Mesenchymal stem cell (in vitro differentiated cells and primary cell): Measurements from ENCODE around the gene BCL7A.
A peak's percentile ranks its signal among the peaks of the same experiment; 100 is the strongest.
"Not testable (repeated sequence)": the region's sequence is repeated elsewhere in the genome, so short reads cannot be mapped to it uniquely, and the experiment has no call there.

Experiments used
- DNase-seq: peaks from one replicate; pipeline ENCODE4 v3.0.0-alpha.2; 2013
- H2AFZ ChIP-seq: one replicate; pipeline ENCODE4 v1.6.1; 2013; ENCODE audit warnings: low read depth, mild to moderate bottlenecking, control low read depth, inconsistent platforms, low read length, moderate library complexity
- H2AK5ac ChIP-seq: 2 replicates; pipeline ENCODE4 v1.6.1; 2013; ENCODE audit warnings: low read length, moderate library complexity, mild to moderate bottlenecking, inconsistent platforms; ENCODE audit not compliant: severe bottlenecking
- H2BK120ac ChIP-seq: one replicate; pipeline ENCODE4 v1.6.1; 2013; ENCODE audit warnings: low read depth, mild to moderate bottlenecking, inconsistent platforms, low read length, moderate library complexity
- H2BK12ac ChIP-seq, 2 experiments: one replicate each; pipeline ENCODE4 v1.6.1; 2013; ENCODE audit warnings: inconsistent platforms in 2 of 2, low read length in 2 of 2, mild to moderate bottlenecking in 2 of 2, moderate library complexity in 2 of 2, control low read depth in 1 of 2
- H2BK15ac ChIP-seq: one replicate; pipeline ENCODE4 v1.6.1; 2013; ENCODE audit warnings: mild to moderate bottlenecking, low read depth, inconsistent platforms; ENCODE audit not compliant: poor library complexity, severe bottlenecking
- H2BK5ac ChIP-seq: 2 replicates; pipeline ENCODE4 v1.6.1; 2013; ENCODE audit warnings: low read depth, mild to moderate bottlenecking, low read length, control low read depth, inconsistent platforms; ENCODE audit not compliant: poor library complexity, severe bottlenecking
- H3K14ac ChIP-seq, 2 experiments: one replicate each; pipeline ENCODE4 v1.6.1; 2013; ENCODE audit warnings: inconsistent platforms in 2 of 2, low read length in 2 of 2, control low read depth in 1 of 2, mild to moderate bottlenecking in 1 of 2, moderate library complexity in 1 of 2
- H3K18ac ChIP-seq, 2 experiments: one replicate each; pipeline ENCODE4 v1.6.1; 2013; ENCODE audit warnings: inconsistent platforms in 2 of 2, low read length in 2 of 2, control low read depth in 1 of 2, low read depth in 1 of 2, mild to moderate bottlenecking in 1 of 2
- H3K23ac ChIP-seq, 2 experiments: one replicate each; pipeline ENCODE4 v1.6.1; 2013; ENCODE audit warnings: inconsistent platforms in 2 of 2, low read length in 2 of 2, mild to moderate bottlenecking in 2 of 2, moderate library complexity in 2 of 2, control low read depth in 1 of 2
- H3K27ac ChIP-seq: 2 replicates; pipeline ENCODE4 v1.5.1; 2013; ENCODE audit warnings: mild to moderate bottlenecking, moderate library complexity, low read length, control low read depth, inconsistent platforms; ENCODE audit not compliant: poor library complexity, severe bottlenecking
- H3K27me3 ChIP-seq, 2 experiments: 2 replicates each; pipeline versions ENCODE4 v1.6.1 to v1.7.0; 2013; ENCODE audit warnings: low read length in 2 of 2, mild to moderate bottlenecking in 2 of 2, moderate library complexity in 2 of 2, control low read depth in 1 of 2, inconsistent platforms in 1 of 2; ENCODE audit not compliant: control insufficient read depth in 1 of 2, insufficient read depth in 1 of 2
- H3K36me3 ChIP-seq, 2 experiments: 2 replicates each; pipeline versions ENCODE4 v1.6.1 to v1.7.0; 2013; ENCODE audit warnings: low read length in 2 of 2, control low read depth in 1 of 2, inconsistent platforms in 1 of 2, low read depth in 1 of 2, mild to moderate bottlenecking in 1 of 2; ENCODE audit not compliant: insufficient read depth in 2 of 2, control insufficient read depth in 1 of 2
- H3K4ac ChIP-seq, 2 experiments: one replicate each; pipeline ENCODE4 v1.6.1; 2013; ENCODE audit warnings: inconsistent platforms in 2 of 2, low read length in 2 of 2, mild to moderate bottlenecking in 2 of 2, moderate library complexity in 2 of 2, control low read depth in 1 of 2, low read depth in 1 of 2
- H3K4me1 ChIP-seq: 2 replicates; pipeline ENCODE4 v1.6.1; 2013; ENCODE audit warnings: low read depth, low read length, control low read depth; ENCODE audit not compliant: control insufficient read depth, insufficient read depth
- H3K4me2 ChIP-seq: 2 replicates; pipeline ENCODE4 v1.6.1; 2013; ENCODE audit warnings: low read length, mild to moderate bottlenecking, inconsistent platforms; ENCODE audit not compliant: poor library complexity, severe bottlenecking
- H3K4me3 ChIP-seq, 2 experiments: 2 replicates each; pipeline versions ENCODE4 v1.5.1 to v1.7.0; 2013; ENCODE audit warnings: low read length in 2 of 2, mild to moderate bottlenecking in 2 of 2, control low read depth in 1 of 2, low read depth in 1 of 2; ENCODE audit not compliant: insufficient read depth in 1 of 2
- H3K79me1 ChIP-seq: replicated peaks from 2 replicates; pipeline ENCODE4 v1.6.1; 2013; ENCODE audit warnings: mild to moderate bottlenecking, control low read depth, low read length, inconsistent platforms; ENCODE audit not compliant: poor library complexity, severe bottlenecking
- H3K9ac ChIP-seq: 2 replicates; pipeline ENCODE4 v1.7.0; 2013; ENCODE audit warnings: mild to moderate bottlenecking, low read length, moderate library complexity
- H3K9me3 ChIP-seq: 2 replicates; pipeline ENCODE4 v1.7.0; 2013; ENCODE audit warnings: mild to moderate bottlenecking, low read length; ENCODE audit not compliant: control insufficient read depth
- H4K8ac ChIP-seq: one replicate; pipeline ENCODE4 v1.6.1; 2013; ENCODE audit warnings: inconsistent platforms, mild to moderate bottlenecking, low read length, moderate library complexity
- H4K91ac ChIP-seq: one replicate; pipeline ENCODE4 v1.6.1; 2013; ENCODE audit warnings: mild to moderate bottlenecking, low read length, inconsistent platforms
- WGBS: methylation state at CpG from one replicate; pipeline ENCODE4 v1.1.7; 2013; ENCODE audit warnings: mixed read lengths; 5-methylcytosine and 5-hydroxymethylcytosine counted together

The BCL7A gene

DNA sequence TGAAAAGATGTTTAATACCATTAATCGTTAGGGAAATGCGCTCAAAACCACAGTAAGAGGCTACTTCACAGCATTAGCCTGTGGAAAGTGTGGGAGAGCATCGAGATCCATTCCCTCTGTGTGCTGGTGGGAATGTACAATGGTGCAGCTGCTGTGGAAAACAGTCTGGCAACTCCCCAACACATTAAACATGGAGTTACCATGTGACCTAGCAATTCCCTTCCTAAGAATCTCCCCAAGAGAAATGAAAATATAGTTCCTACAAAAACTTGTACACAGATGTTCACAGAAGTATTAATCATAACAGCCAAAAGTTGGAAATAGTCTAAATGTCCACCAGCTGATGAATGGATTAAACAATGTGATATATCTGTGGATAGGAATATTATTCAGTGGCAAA lies 80.6 kb downstream of the BCL7A start:
- H2BK120ac ChIP-seq, result no peak overlapping the region
- H2AFZ ChIP-seq, result no peak overlapping the region
- H3K23ac ChIP-seq, result no peak overlapping the region
- peaks cover 33% of the 10 kb centered on the region for H3K79me1 ChIP-seq
- no peak overlapping the region for H3K9ac ChIP-seq
- H3K4me3 ChIP-seq, result no peak overlapping the region
- H4K8ac ChIP-seq, result no peak overlapping the region
- no peak overlapping the region for H2BK15ac ChIP-seq
- H2AK5ac ChIP-seq, result no peak overlapping the region
- 100% methylated on average over 3 of the region's 3 CpGs for WGBS
- peaks cover 29% of the 10 kb centered on the region for H3K4me1 ChIP-seq
- no peak overlapping the region for H3K4ac ChIP-seq
- H2BK5ac ChIP-seq, result no peak overlapping the region
- H3K4me2 ChIP-seq, result no peak overlapping the region
- H3K18ac ChIP-seq, result peak overlapping the region in 1 of 2 experiments; percentile 64
- no peak overlapping the region for H3K27ac ChIP-seq
- H3K27me3 ChIP-seq, result no peaks in the 10 kb centered on the region
- no peak overlapping the region for H3K14ac ChIP-seq
- no peaks in the 10 kb centered on the region for H3K9me3 ChIP-seq
- no peak for DNase-seq
- H4K91ac ChIP-seq, result no peak overlapping the region
- H2BK12ac ChIP-seq, result peak overlapping the region in 1 of 2 experiments; percentile 15
- H3K36me3 ChIP-seq, result peaks cover 0 to 3% of the 10 kb centered on the region in 2 experiments

- DNase-seq, result no peak
- no peak overlapping the region for H3K9ac ChIP-seq
- H3K14ac ChIP-seq, result no peak overlapping the region
- WGBS, result 58% methylated on average over 7 of the region's 7 CpGs
- no peak overlapping the region for H4K8ac ChIP-seq
- no peak overlapping the region for H2BK5ac ChIP-seq
- no peak overlapping the region for H3K23ac ChIP-seq
- H3K4ac ChIP-seq, result no peak overlapping the region
- H3K4me2 ChIP-seq, result no peak overlapping the region
- no peak overlapping the region for H2AK5ac ChIP-seq
- no peak overlapping the region for H2AFZ ChIP-seq
- H3K36me3 ChIP-seq, result peaks cover 0 to 6% of the 10 kb centered on the region in 2 experiments
- H2BK15ac ChIP-seq, result no peak overlapping the region
- H3K9me3 ChIP-seq, result no peaks in the 10 kb centered on the region
- peak overlapping the region in 1 of 2 experiments; percentile 23 for H3K18ac ChIP-seq
- peaks cover 40% of the 10 kb centered on the region for H3K79me1 ChIP-seq
- peaks cover 15% of the 10 kb centered on the region for H3K4me1 ChIP-seq
- no peaks in the 10 kb centered on the region for H3K27me3 ChIP-seq
- no peak overlapping the region for H3K27ac ChIP-seq
- no peak overlapping the region for H3K4me3 ChIP-seq
- no peak overlapping the region for H2BK120ac ChIP-seq
- H4K91ac ChIP-seq, result no peak overlapping the region
- H2BK12ac ChIP-seq, result no peak overlapping the region
Observed at GRCh38 chr12:122104844-122105243, 83.2 kb downstream of the BCL7A start.

DNA sequence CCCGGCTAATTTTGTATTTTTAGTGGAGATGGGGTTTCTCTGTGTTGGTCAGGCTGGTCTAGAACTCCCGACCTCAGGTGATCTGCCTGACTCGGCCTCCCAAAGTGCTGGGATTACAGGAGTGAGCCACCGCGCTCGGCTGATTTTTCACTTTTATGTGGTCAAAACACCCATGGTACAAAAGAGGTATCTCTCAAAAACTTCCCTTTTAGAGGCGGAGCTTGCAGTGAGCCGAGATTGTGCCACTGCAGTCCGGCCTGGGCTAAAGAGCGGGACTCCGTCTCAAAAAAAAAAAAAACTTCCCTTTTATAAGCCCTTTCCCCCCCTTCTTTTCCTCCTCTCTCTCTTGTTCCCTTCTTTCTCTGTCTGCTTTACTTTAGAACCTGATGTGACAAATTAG lies 83.8 kb downstream of the BCL7A start:
- not testable (repeated sequence) for H3K27ac ChIP-seq, H3K4ac ChIP-seq, H2BK12ac ChIP-seq, H3K4me3 ChIP-seq, H2BK15ac ChIP-seq, DNase-seq, H3K18ac ChIP-seq, H3K9me3 ChIP-seq, H3K4me2 ChIP-seq, H3K36me3 ChIP-seq, H4K8ac ChIP-seq, H2BK5ac ChIP-seq, H2AK5ac ChIP-seq, H3K9ac ChIP-seq, H2BK120ac ChIP-seq, H2AFZ ChIP-seq, H4K91ac ChIP-seq, H3K27me3 ChIP-seq, H3K23ac ChIP-seq, H3K14ac ChIP-seq
- WGBS, result 96% methylated on average over 11 of the region's 11 CpGs
- Histone ChIP-seq H3K79me1 (peaks cover 39% of the 10 kb centered on the region), H3K4me1 (peaks cover 13% of the 10 kb centered on the region)

DNA sequence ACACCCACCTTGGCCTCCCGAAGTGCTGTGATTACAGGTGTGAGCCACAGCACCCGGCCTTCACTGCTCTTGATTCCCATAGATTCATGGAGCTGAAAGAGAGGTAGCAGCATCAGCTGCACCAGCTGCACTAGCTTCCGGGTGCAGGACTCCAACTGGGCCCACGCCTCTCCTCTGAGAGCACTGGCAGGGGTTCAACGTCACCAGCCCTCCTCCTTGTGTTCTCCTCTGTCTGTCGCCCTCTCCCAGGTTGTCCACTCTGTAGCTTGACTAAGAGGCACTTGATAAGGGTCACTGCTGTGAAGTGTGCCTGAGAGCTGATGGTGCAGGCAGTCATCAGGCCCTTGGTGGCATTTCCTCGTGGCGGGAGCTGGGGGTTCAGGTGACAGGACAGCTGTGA lies 85.2 kb downstream of the BCL7A start:
- Histone ChIP-seq H3K4me1 (peaks cover 15% of the 10 kb centered on the region), H3K23ac (peak overlapping the region in 1 of 2 experiments; percentile 74), H2AK5ac (no peak overlapping the region), H3K27me3 (no peaks in the 10 kb centered on the region), H3K4me2 (no peak overlapping the region), H3K36me3 (peaks cover 0 to 6% of the 10 kb centered on the region in 2 experiments), H3K79me1 (peaks cover 39% of the 10 kb centered on the region), H3K27ac (no peak overlapping the region), H3K9me3 (no peaks in the 10 kb centered on the region), H3K4me3 (no peak overlapping the region), H2BK12ac (no peak overlapping the region), H3K4ac (no peak overlapping the region), H4K91ac (no peak overlapping the region), H2BK5ac (no peak overlapping the region), H2AFZ (no peak overlapping the region), H3K18ac (no peak overlapping the region), H3K14ac (peak overlapping the region in 1 of 2 experiments; percentile 79), H2BK120ac (no peak overlapping the region), H4K8ac (peak overlapping the region; percentile 0), H2BK15ac (no peak overlapping the region), H3K9ac (peak overlapping the region; percentile 4)
- no peak for DNase-seq
- WGBS, result 79% methylated on average over 8 of the region's 8 CpGs
